ENCODE measurements around the gene RNF25. TPM values are rescaled to one million over a fixed set of nuclear protein-coding genes. Genes with fewer than 3 reads are reported as not detected.
"Not testable (repeated sequence)": the region's sequence is repeated elsewhere in the genome, so short reads cannot be mapped to it uniquely, and the experiment has no call there.

RNF25 gene
- total RNA-seq, 1 experiment from 2014 or later: 42.4 TPM

GRCh38 chr2:218687400-218688060 is 15.7 kb upstream of the RNF25 start:
- H3K27me3 ChIP-seq (ENCODE audit: low read length); H3F3A ChIP-seq (ENCODE audit: low read length, unreplicated experiment); H4K20me1 ChIP-seq (ENCODE audit: low read length); BruUV-seq (replicated peaks); H3K9me2 ChIP-seq (replicated peaks; ENCODE audit: low read length); H3K9ac ChIP-seq (ENCODE audit: low read length); H3K36me3 ChIP-seq (ENCODE audit: low read depth, low read length); H3K27ac ChIP-seq (ENCODE audit: low read length); POLR2A ChIA-PET (ENCODE audit: unreplicated experiment); H3K4me1 ChIP-seq (ENCODE audit: insufficient read depth, low read length); H3K4me2 ChIP-seq (ENCODE audit: low read length); H3K79me2 ChIP-seq (ENCODE audit: low read length); H3K9me3 ChIP-seq (ENCODE audit: low read length); H3K4me3 ChIP-seq (ENCODE audit: low read length): not testable (repeated sequence)
- peak; percentile 89 for DNase-seq
- ATAC-seq: peak; percentile 99
- CTCF ChIA-PET: interaction anchor here (0.5 to 1.3 kb wide), 4 partner anchors 29 to 168 kb away, joined by 3 to 20 read pairs (median 12); partner anchors contain the start of genes BCS1L and ZNF142
- peak; percentile 88 for TF ChIP-seq CTCF (conservative IDR thresholded peaks at IDR 0.05; ENCODE audit: low read depth, low read length)
- H2AFZ ChIP-seq (ENCODE audit: low read length): peak overlapping the region; percentile 45; the same call in 1 of the 2 replicates
- intact Hi-C loops (cut with micrococcal nuclease): loop anchor here (1.0 kb wide), 2 partner anchors 29 to 160 kb away; no protein-coding TSS in a partner anchor

GRCh38 chr2:218680061-218680460 is 8.3 kb upstream of the RNF25 start:
- no peak overlapping the region for H3K4me2 ChIP-seq (ENCODE audit: low read length)
- no peak overlapping the region for H2AFZ ChIP-seq (ENCODE audit: low read length)
- H3K9ac ChIP-seq (ENCODE audit: low read length): no peak overlapping the region
- no peaks in the 10 kb centered on the region for H3K9me2 ChIP-seq (replicated peaks; ENCODE audit: low read length)
- no peaks in the 10 kb centered on the region for H4K20me1 ChIP-seq (ENCODE audit: low read length)
- ATAC-seq (no peak), DNase-seq (no peak)
- no peak overlapping the region for H3K4me3 ChIP-seq (ENCODE audit: low read length)
- H3K4me1 ChIP-seq (ENCODE audit: insufficient read depth, low read length): peaks cover 10% of the 10 kb centered on the region
- H3F3A ChIP-seq (ENCODE audit: low read length, unreplicated experiment): no peaks in the 10 kb centered on the region
- intact Hi-C loops (cut with micrococcal nuclease): no loop called here
- H3K79me2 ChIP-seq (ENCODE audit: low read length): no peaks in the 10 kb centered on the region
- BruUV-seq (replicated peaks): no TSS peak
- ChIA-PET POLR2A (ENCODE audit: unreplicated experiment) (no interaction called here), CTCF (no interaction called here)
- H3K36me3 ChIP-seq (ENCODE audit: low read depth, low read length): peaks cover 8% of the 10 kb centered on the region; the same call in 1 of the 2 replicates
- no peaks in the 10 kb centered on the region for H3K9me3 ChIP-seq (ENCODE audit: low read length)
- H3K27ac ChIP-seq (ENCODE audit: low read length): no peak overlapping the region
- TF ChIP-seq EZH2 (IDR thresholded peaks at IDR 0.05; ENCODE audit: low read length, unreplicated experiment) (no peak), CTCF (conservative IDR thresholded peaks at IDR 0.05; ENCODE audit: low read depth, low read length) (no peak), EZH2phosphoT487 (IDR thresholded peaks at IDR 0.05; ENCODE audit: borderline replicate concordance, low read length) (no peak)
- no peaks in the 10 kb centered on the region for H3K27me3 ChIP-seq (ENCODE audit: low read length)

- Histone ChIP-seq H3K27ac (ENCODE audit: low read length) (no peak overlapping the region), H4K20me1 (ENCODE audit: low read length) (no peaks in the 10 kb centered on the region), H3K9me2 (replicated peaks; ENCODE audit: low read length) (no peaks in the 10 kb centered on the region), H3F3A (ENCODE audit: low read length, unreplicated experiment) (no peaks in the 10 kb centered on the region), H3K4me3 (ENCODE audit: low read length) (no peak overlapping the region), H3K4me2 (ENCODE audit: low read length) (no peak overlapping the region), H3K9me3 (ENCODE audit: low read length) (no peaks in the 10 kb centered on the region), H3K79me2 (ENCODE audit: low read length) (no peaks in the 10 kb centered on the region), H3K9ac (ENCODE audit: low read length) (no peak overlapping the region), H3K36me3 (ENCODE audit: low read depth, low read length) (peaks cover 8% of the 10 kb centered on the region; the same call in 1 of the 2 replicates), H2AFZ (ENCODE audit: low read length) (0 out of 2 replicates have a peak overlapping the region, but pooled peaks have one; percentile 30), H3K4me1 (ENCODE audit: insufficient read depth, low read length) (peaks cover 10% of the 10 kb centered on the region), H3K27me3 (ENCODE audit: low read length) (no peaks in the 10 kb centered on the region)
- CTCF ChIA-PET: no interaction called here
- BruUV-seq (replicated peaks): no TSS peak
- intact Hi-C loops (cut with micrococcal nuclease): no loop called here
- DNase-seq (peak; percentile 46), ATAC-seq (peak; percentile 83)
- POLR2A ChIA-PET (ENCODE audit: unreplicated experiment): no interaction called here
- no peak for TF ChIP-seq EZH2phosphoT487 (IDR thresholded peaks at IDR 0.05; ENCODE audit: borderline replicate concordance, low read length)
- TF ChIP-seq EZH2 (IDR thresholded peaks at IDR 0.05; ENCODE audit: low read length, unreplicated experiment): no peak
- TF ChIP-seq CTCF (conservative IDR thresholded peaks at IDR 0.05; ENCODE audit: low read depth, low read length): no peak
These were observed 7.3 kb upstream of the RNF25 start for GRCh38 chr2:218679119-218679518.
